HG02840 (cell line): Measurements from ENCODE around the gene CCZ1B.
"Not testable (repeated sequence)": the region's sequence is repeated elsewhere in the genome, so short reads cannot be mapped to it uniquely, and the experiment has no call there.

Experiments
- ATAC-seq: cut with Tn5 transposase; IDR thresholded peaks from one replicate; pipeline ENCODE4 v1.9.1; 2021; ENCODE audit warnings: mild to moderate bottlenecking, moderate library complexity, moderate number of reproducible peaks; ENCODE audit not compliant: unreplicated experiment, low FRiP score

Gene CCZ1B

GRCh38 chr7:6833636-6834035 lies 7.6 kb upstream of the CCZ1B start:
- no peak for ATAC-seq

- ATAC-seq = no peak
These were observed 5.1 kb upstream of the CCZ1B start for GRCh38 chr7:6831018-6831725.

GRCh38 chr7:6830026-6830425 lies 4.0 kb upstream of the CCZ1B start:
- ATAC-seq = not testable (repeated sequence)

GRCh38 chr7:6829616-6830015 lies 3.5 kb upstream of the CCZ1B start:
- ATAC-seq = not testable (repeated sequence)

- not testable (repeated sequence) for ATAC-seq
These were observed 1.1 kb upstream of the CCZ1B start for GRCh38 chr7:6827180-6827579.

- peak; percentile 44 for ATAC-seq
These were observed 594 bp downstream of the CCZ1B start for GRCh38 chr7:6825236-6826125.

GRCh38 chr7:6821622-6822021 lies 4.5 kb downstream of the CCZ1B start:
- not testable (repeated sequence) for ATAC-seq

GRCh38 chr7:6815470-6815869 lies 10.6 kb downstream of the CCZ1B start:
- ATAC-seq = not testable (repeated sequence)

- not testable (repeated sequence) for ATAC-seq
These were observed 13.1 kb downstream of the CCZ1B start for GRCh38 chr7:6813011-6813410.

- not testable (repeated sequence) for ATAC-seq
These were observed 18.1 kb downstream of the CCZ1B start for GRCh38 chr7:6807959-6808358.

- ATAC-seq = not testable (repeated sequence)
These were observed 18.6 kb downstream of the CCZ1B start for GRCh38 chr7:6807393-6807918.

GRCh38 chr7:6800331-6800730 lies 25.7 kb downstream of the CCZ1B start:
- not testable (repeated sequence) for ATAC-seq

- ATAC-seq = not testable (repeated sequence)
These were observed 26.2 kb downstream of the CCZ1B start for GRCh38 chr7:6799887-6800286.

GRCh38 chr7:6798047-6798446 lies 28.0 kb downstream of the CCZ1B start:
- not testable (repeated sequence) for ATAC-seq

- not testable (repeated sequence) for ATAC-seq
These were observed 28.9 kb downstream of the CCZ1B start for GRCh38 chr7:6797218-6797617.

GRCh38 chr7:6794276-6794675 lies 31.8 kb downstream of the CCZ1B start:
- ATAC-seq = not testable (repeated sequence)

- ATAC-seq = not testable (repeated sequence)
These were observed 33.8 kb downstream of the CCZ1B start for GRCh38 chr7:6792113-6792872.

GRCh38 chr7:6789353-6789752 lies 36.7 kb downstream of the CCZ1B start:
- ATAC-seq = not testable (repeated sequence)

GRCh38 chr7:6781581-6781980 lies 44.5 kb downstream of the CCZ1B start:
- not testable (repeated sequence) for ATAC-seq

GRCh38 chr7:6761186-6761585 lies 64.9 kb downstream of the CCZ1B start:
- ATAC-seq = not testable (repeated sequence)
